Measurements from ENCODE around the gene PGLYRP3.
A peak's percentile ranks its signal among the peaks of the same experiment; 100 is the strongest.

Gene PGLYRP3

GRCh38 chr1:153265457-153265856, 47.3 kb downstream of the PGLYRP3 start:
- no peak for DNase-seq (ENCODE audit: extremely low spot score, insufficient read length, low read depth)
- FAIRE-seq, result no peak

DNA sequence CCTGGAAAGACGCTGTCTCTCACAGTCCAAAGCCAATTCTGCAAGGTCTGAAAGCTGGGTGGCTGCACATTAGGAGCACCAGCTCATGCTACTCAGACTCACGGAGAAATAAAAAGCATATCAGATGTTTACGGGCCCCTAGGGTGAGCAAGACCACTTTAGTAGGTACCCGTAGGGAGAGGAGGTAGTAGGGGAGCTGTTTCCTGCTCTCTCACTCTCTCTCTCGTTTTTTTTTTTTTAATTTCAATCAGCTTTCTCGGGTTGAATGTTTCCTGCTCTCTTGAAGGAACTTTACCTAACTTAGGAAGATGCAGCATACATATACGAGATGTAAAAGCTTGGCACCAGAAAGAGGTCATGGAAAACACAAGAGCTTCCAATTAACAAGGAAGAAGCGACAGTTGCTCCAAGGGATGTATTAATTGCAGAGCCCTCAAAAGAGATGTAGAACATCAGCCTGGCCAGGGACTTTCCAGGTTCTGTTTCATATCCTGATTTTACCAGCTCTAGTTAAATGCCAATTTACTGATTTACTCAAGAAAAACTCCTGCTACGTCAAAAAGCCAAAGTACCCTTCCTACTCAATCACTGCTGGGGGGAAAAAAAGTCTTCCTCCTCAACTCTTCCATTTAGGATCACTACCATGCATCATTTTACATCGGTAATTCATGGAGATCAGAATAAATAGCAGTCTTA, 50.1 kb downstream of the PGLYRP3 start:
- DNase-seq (ENCODE audit: extremely low spot score, insufficient read length, low read depth), result no peak
- FAIRE-seq, result peak; percentile 88

- DNase-seq (ENCODE audit: extremely low spot score, insufficient read length, low read depth) (no peak), FAIRE-seq (peak; percentile 63)
Observed at GRCh38 chr1:153262070-153262366, 50.7 kb downstream of the PGLYRP3 start.

DNA sequence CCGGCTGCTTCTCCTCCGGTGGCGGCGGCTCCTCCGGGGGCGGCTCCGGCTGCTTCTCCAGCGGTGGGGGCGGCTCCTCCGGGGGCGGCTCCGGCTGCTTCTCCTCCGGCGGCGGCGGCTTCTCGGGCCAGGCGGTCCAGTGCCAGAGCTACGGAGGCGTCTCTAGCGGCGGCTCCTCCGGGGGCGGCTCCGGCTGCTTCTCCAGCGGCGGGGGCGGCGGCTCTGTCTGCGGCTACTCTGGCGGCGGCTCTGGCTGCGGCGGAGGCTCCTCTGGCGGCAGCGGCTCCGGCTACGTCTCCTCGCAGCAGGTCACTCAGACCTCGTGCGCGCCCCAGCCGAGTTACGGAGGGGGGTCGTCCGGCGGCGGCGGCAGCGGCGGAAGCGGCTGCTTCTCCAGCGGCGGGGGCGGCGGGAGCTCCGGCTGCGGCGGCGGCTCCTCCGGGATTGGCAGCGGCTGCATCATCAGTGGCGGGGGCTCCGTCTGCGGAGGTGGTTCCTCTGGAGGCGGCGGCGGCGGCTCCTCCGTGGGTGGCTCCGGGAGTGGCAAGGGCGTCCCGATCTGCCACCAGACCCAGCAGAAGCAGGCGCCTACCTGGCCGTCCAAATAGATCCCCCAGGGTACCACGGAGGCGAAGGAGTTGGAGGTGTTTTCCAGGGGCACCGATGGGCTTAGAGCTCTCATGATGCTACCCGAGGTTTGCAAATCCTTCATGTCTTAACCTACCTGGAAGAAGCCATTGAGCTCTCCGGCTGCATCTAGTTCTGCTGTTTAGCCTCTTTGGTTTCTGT, 51.3 kb downstream of the PGLYRP3 start:
- no peak for DNase-seq (ENCODE audit: extremely low spot score, insufficient read length, low read depth)
- no peak for FAIRE-seq

DNA sequence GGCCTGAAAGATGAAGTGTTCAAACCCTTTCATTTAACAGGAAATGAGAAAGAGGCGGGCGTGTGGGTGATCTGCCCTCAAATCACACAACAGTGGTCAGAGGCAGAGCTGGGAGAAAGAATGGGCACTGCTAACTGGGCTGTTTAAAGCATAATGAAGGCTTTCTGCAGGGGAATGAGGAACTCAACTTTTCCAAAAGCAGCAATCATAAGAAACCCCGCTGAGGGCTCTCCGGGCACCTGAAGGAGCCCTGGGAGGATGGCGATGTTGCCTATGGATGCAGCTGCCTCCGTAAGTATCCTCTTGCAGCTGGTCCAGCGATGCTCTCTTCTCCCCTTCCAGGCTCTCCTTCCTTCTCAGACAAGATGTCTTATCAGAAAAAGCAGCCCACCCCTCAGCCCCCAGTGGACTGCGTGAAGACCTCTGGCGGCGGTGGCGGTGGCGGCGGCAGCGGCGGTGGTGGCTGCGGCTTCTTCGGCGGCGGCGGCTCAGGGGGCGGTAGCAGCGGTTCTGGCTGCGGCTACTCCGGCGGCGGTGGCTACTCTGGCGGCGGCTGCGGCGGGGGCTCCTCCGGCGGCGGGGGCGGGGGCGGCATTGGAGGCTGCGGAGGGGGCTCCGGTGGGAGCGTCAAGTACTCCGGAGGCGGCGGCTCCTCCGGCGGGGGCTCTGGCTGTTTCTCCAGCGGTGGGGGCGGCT, 52.0 kb downstream of the PGLYRP3 start:
- FAIRE-seq (peak; percentile 91), DNase-seq (ENCODE audit: extremely low spot score, insufficient read length, low read depth) (no peak)

- no peak for FAIRE-seq
- no peak for DNase-seq (ENCODE audit: extremely low spot score, insufficient read length, low read depth)
Observed at GRCh38 chr1:153259387-153259786, 53.4 kb downstream of the PGLYRP3 start, which contains the start of gene LORICRIN. Gene LORICRIN (plus strand): TSS chr1:153259687. CDS start chr1:153260950, 1,263 bp downstream.

DNA sequence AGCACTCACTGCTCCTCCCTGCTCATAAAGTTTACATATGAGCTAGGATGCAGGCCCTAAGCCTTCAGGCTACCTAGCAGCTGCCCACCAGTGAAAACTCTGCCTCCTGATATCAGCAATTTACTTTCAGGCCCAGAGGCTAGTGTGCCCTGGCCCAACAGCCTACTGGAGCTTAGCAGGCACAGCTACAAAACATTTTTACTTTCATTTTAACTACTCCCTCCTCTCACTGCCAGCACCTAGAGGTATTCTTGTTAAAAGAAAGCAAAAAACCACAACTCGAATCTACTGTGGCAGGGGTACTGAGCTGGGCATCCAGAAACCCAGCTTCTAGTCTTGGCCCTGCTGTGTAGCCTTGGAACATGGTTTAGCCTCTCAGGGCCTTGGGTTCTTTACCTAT, 59.1 kb downstream of the PGLYRP3 start:
- no peak for FAIRE-seq
- DNase-seq (ENCODE audit: extremely low spot score, insufficient read length, low read depth), result no peak

GRCh38 chr1:153253076-153253475, 59.7 kb downstream of the PGLYRP3 start:
- DNase-seq (ENCODE audit: extremely low spot score, insufficient read length, low read depth), result no peak
- FAIRE-seq, result no peak

DNA sequence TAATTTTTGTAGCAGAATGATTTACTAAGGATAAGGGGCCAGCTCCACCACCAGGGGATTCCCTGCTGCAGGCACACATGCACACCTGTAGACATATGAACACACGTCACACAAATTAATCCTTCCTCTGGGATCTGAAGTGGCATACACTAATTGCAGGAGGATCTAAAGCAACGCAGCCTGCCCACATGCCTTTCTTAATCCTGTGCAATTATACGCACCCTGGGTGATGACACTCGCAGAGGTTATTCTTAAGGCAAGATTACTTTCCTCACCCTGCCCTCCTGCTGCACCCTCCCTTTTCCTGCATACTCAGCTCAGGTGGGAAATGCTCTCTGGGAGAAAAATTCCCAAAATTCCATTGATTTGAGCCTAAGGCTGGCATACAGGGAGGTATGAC, 60.8 kb downstream of the PGLYRP3 start:
- DNase-seq (ENCODE audit: extremely low spot score, insufficient read length, low read depth) (no peak), FAIRE-seq (no peak)

GRCh38 chr1:153251562-153251961, 61.2 kb downstream of the PGLYRP3 start:
- FAIRE-seq, result no peak

GRCh38 chr1:153251087-153251486, 61.7 kb downstream of the PGLYRP3 start:
- DNase-seq (ENCODE audit: extremely low spot score, insufficient read length, low read depth), result no peak
- FAIRE-seq, result no peak

More at GRCh38 chr1:153251562-153251961, 61.2 kb downstream of the PGLYRP3 start:
- DNase-seq (ENCODE audit: extremely low spot score, insufficient read length, low read depth), result no peak

GRCh38 chr1:153250166-153250565, 62.6 kb downstream of the PGLYRP3 start:
- DNase-seq (ENCODE audit: extremely low spot score, insufficient read length, low read depth) (no peak), FAIRE-seq (no peak)

DNA sequence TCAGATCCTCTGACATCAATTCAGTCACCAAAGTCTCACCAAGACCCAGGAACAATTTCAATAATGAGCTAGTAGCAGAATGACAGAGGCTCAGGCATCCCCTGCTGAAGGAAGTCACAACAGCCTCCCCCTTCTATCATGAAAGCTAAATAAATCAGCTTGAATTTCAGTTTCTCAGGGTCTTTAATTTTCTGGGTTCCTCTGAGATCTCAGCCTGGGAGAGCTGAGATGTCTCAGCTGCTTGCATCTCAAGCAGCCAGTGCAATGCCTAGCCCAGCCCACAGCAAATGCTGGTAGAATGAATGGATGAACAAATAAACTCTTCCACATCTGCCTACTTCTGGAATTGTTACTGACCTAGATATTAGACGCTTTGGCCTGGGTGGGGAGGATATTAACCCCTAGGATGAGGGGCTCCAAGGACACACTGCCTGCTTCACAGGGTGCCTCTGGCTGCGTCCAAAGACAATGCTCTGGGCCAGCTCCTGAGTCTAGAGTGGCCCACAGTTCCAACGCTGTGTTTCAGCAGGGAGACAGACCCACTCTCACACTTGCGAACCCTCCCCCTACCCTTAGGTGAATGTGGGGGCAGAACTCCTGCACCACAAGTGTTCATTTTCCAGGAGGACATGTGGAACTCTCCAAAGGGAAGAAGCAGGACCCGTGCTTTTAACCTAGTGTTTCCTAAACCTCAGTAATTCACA, 64.4 kb downstream of the PGLYRP3 start:
- FAIRE-seq, result no peak
- no peak for DNase-seq (ENCODE audit: extremely low spot score, insufficient read length, low read depth)
